ENCODE measurements around the gene SSRP1. TPM values are rescaled to one million over a fixed set of nuclear protein-coding genes. Genes with fewer than 3 reads are reported as not detected.

Gene SSRP1
- total RNA-seq, 4 donors from 2014 or later = 41.3 to 78.7 (median 56.5) TPM

DNA sequence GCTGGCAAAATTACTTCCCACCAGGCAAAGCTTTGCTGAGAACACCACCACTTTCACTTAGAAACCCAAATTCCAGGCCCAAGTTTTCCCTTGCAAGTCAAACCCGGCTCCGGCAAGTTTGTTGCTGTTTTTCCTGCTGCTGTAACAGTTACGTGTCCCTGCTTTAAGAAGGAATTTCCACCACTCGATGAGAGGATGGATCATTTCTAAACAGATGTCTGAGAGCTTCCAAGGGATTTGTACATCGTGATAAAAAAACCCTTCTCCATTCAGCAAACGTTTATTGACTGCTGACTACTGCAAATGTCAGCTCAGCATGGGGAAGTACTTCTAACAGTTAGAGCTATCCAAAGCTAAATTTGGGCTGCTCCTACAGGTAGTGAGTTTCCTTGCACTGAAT is 22.2 kb upstream of the SSRP1 start:
- TF ChIP-seq, protein P1, sequence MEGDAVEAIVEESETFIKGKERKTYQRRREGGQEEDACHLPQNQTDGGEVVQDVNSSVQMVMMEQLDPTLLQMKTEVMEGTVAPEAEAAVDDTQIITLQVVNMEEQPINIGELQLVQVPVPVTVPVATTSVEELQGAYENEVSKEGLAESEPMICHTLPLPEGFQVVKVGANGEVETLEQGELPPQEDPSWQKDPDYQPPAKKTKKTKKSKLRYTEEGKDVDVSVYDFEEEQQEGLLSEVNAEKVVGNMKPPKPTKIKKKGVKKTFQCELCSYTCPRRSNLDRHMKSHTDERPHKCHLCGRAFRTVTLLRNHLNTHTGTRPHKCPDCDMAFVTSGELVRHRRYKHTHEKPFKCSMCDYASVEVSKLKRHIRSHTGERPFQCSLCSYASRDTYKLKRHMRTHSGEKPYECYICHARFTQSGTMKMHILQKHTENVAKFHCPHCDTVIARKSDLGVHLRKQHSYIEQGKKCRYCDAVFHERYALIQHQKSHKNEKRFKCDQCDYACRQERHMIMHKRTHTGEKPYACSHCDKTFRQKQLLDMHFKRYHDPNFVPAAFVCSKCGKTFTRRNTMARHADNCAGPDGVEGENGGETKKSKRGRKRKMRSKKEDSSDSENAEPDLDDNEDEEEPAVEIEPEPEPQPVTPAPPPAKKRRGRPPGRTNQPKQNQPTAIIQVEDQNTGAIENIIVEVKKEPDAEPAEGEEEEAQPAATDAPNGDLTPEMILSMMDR (IDR thresholded peaks at IDR 0.05; ENCODE audit: low read depth) = no peak

DNA sequence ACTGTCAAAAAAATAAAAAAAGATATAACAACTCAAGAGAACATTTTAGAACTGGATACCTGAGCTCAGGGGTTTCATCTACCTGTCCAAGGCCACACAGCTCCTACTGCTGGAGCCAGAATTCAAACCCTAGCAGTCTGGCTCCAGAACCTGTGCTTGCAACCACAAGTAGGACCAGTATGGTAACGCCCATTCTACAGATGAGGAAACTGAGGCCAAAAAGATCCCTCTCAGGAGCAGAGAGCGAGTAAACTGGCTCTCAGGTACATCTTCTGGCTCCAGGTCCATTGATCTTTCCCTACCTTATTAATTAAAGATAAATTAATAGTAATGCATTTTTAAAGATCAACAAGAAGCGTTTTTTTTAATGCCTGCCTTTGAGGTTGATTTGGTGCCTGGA is 21.6 kb upstream of the SSRP1 start:
- TF ChIP-seq, protein P1 (IDR thresholded peaks at IDR 0.05; ENCODE audit: low read depth) = no peak

DNA sequence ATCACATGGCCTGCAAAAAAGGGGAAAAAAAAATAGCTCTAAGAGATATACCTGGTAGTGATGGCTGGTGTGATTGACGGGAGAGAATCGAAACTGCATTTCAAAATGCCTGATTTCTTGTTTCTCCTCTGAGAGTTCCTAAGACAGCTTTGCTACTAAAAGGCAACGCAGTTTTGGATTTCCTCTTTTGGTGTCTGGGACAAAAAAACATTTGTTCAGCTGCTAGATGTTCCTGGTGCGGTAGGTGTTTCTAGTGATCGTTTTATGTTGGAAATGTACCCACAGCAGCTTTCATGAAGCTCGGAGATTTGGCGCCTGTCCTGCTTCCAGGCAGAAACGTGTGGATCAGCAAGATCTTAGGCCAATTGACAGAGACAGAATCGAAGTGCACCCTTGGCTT is 20.6 kb upstream of the SSRP1 start:
- TF ChIP-seq, protein P1 (IDR thresholded peaks at IDR 0.05; ENCODE audit: low read depth) = no peak

DNA sequence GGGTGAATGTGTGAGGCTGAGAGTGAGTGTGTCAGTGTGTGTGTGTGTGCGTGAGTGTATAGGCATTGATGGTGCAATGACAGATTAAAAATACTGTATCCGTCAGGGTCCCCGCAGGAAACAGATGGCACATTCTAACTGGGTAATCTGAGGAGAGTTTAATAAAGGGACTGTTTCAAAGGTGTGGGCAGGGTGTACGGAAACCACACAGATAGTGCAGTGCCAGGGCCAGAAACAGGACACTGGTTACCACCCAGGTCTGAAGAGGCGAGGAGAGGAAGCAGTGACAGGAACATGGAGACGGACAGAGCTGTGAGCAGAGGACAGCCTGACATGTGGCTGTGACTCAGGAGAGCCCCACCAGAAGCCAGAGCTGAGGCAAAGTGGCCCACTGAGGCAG is 19.0 kb upstream of the SSRP1 start:
- TF ChIP-seq, protein P1 (IDR thresholded peaks at IDR 0.05; ENCODE audit: low read depth) = no peak

DNA sequence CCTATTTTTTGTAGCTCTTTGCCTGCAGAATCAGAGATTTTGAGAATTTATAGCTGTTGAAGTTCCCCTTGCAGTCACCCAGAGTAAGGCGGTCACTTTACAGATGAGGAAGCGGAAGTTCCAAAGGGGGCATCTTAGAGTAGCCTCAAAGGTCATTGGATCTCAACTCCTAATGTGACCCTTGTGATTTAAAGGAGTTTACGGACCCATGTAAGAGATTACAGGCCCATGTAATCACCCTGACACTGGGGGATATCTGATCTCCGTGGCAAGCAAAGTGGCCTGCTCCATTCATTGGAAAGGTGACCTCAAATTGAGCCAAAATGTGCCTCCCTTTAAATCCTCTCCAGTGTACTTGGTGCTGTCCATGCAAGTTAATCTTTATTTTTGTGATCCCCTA is 18.2 kb upstream of the SSRP1 start:
- TF ChIP-seq, protein P1 (IDR thresholded peaks at IDR 0.05; ENCODE audit: low read depth) = no peak

DNA sequence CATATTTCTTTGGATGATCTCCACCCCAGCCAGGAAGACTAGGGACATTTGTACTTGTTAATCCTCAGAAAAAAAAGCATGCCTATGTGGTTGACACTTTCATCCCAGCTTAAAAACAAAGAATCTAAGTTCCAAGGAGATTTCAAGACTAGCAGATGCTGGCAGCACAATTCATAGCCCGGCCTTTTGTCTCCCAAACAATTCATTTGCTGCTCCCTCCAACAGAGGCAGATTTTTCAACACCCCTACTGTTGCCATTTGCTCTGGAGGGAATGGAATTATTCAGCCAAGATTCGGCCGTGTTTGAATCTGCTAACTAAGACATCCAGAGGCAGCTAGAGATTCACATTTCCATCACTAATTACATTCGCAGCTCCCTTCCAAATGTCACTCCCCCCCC is 17.8 kb upstream of the SSRP1 start:
- TF ChIP-seq, protein P1 (IDR thresholded peaks at IDR 0.05; ENCODE audit: low read depth) = no peak

DNA sequence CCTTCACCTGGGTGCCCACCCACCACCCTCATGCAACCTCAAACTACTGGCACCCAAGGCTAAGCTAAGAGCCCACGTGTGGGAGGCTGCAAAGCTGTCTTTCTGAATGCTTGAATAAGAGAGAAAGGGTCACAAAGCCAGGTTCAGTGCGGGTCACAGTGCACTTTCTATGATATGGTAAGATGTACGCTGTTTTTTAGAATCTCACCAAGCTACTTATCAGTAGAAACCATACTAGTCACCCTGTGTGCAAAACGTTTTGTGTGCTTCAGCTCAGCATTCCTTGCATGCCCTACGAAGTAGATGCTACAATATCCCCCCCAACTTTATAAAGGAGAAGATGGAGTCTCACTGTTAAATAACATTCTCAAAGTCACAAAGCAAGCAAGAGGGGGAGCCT is 17.3 kb upstream of the SSRP1 start:
- TF ChIP-seq, protein P1 (IDR thresholded peaks at IDR 0.05; ENCODE audit: low read depth) = no peak
